Heart right ventricle (tissue), 16 donors: ENCODE measurements around the gene PTPRD. TPM values are rescaled to one million over a fixed set of nuclear protein-coding genes. Genes with fewer than 3 reads are reported as not detected.
A peak's percentile ranks its signal among the peaks of the same experiment; 100 is the strongest.

Experiments
- ATAC-seq, 8 donors: fragments of 200-7000 bp; cut with Tn5 transposase; one replicate each; pipeline ENCODE4 v1.9.1; 2020; ENCODE audit warnings: mild to moderate bottlenecking in 8 of 8, moderate library complexity in 8 of 8, moderate number of reproducible peaks in 1 of 8
- DNase-seq, 2 donors: peaks; one replicate each; pipeline ENCODE4 v3.0.0-alpha.2; 2020
- H3K27ac ChIP-seq, 10 donors: fragments of 200-600 bp; sonication (generic) in 2 of 10; one replicate each; pipeline versions ENCODE4 v1.5.0 to v1.8.0; 2020 to 2022; ENCODE audit warnings: mild to moderate bottlenecking in 3 of 10
- H3K27me3 ChIP-seq, 7 donors: fragments of 200-600 bp; one replicate each; pipeline ENCODE4 v1.8.0; 2021 to 2022; ENCODE audit warnings: mild to moderate bottlenecking in 2 of 7
- H3K36me3 ChIP-seq, 9 donors: fragments of 200-600 bp; sonication (generic) in 1 of 9; one replicate each; pipeline versions ENCODE4 v1.5.0 to v1.8.0; 2020 to 2022; ENCODE audit warnings: mild to moderate bottlenecking in 2 of 9
- H3K4me1 ChIP-seq, 9 donors: fragments of 200-600 bp; sonication (generic) in 1 of 9; one replicate each; pipeline versions ENCODE4 v1.5.0 to v1.8.0; 2020 to 2022; ENCODE audit warnings: mild to moderate bottlenecking in 4 of 9
- H3K4me3 ChIP-seq, 10 donors: fragments of 200-600 bp; sonication (generic) in 2 of 10; one replicate each; pipeline versions ENCODE4 v1.5.0 to v1.8.0; 2020 to 2022; ENCODE audit warnings: mild to moderate bottlenecking in 7 of 10, moderate library complexity in 2 of 10
- H3K9me3 ChIP-seq, 11 donors: fragments of 200-600 bp in 10 of 11; sonication (generic) in 2 of 11; one replicate each; pipeline versions ENCODE4 v1.5.0 to v1.8.0; 2013 to 2022; ENCODE audit warnings: mild to moderate bottlenecking in 2 of 11, control low read depth in 1 of 11, moderate library complexity in 1 of 11
- WGBS, 2 donors: extraction: QIAGEN DNeasy Blood & Tissue Kit; methylation state at CpG; one replicate each; pipeline ENCODE4 v1.1.7; 2013; ENCODE audit warnings: inconsistent platforms in 1 of 2; 5-methylcytosine and 5-hydroxymethylcytosine counted together
- intact Hi-C, 10 donors: fragments of 100-400 bp; cut with DNase I; formaldehyde crosslinking; loops; one replicate each; pipeline versions ENCODE4 v1.11.1 to v1.14.2; 2022
- polyA plus RNA-seq, 2 donors: library from polyadenylated mRNA; stranded (reverse); fragments of 200-250 nt; gene quantifications; one replicate each; pipeline ENCODE4 v1.2.3, GENCODE V29; 2013
- total RNA-seq, 10 donors: library from RNA; stranded (reverse); fragmentation: NEBNext Ultra II Directional in 3 of 10; extraction: Animal tissue kit (Norgen Biotek cat#: 25700) in 3 of 10; gene quantifications; one replicate each; pipeline versions ENCODE4 v1.2.1 to v1.2.4, GENCODE V29; 2021 to 2023
- TF ChIP-seq, protein P1 (sequence below), 9 donors: fragments of 200-600 bp; sonication (generic) in 2 of 9; IDR thresholded peaks; one replicate each; pipeline versions ENCODE4 v1.5.0 to v1.8.0; 2021 to 2022; ENCODE audit warnings: antibody characterized with exemption in 9 of 9, mild to moderate bottlenecking in 5 of 9, moderate library complexity in 1 of 9
- donor health status: Arrhythmogenic right ventricular cardiomyopathy.
- donor health status: ischemic (EF 13 %, LVEDD 7.1; RV severe dilation, severe dysfunction).
- donor health status: healthy with polysubstance abuse.
- donor health status: DM: no; HTN: yes; CAD: no.
- donor health status: DM: no; HTN: no; CAD: no.
- donor health status: ischemic (EF 25% LVEDD 6.9; RV normal size, moderate dysfunction).
- donor health status: ischemic (EF 25% LVEDD 5.7; RV mildly dilated, moderate dysfunction).
- donor health status: healthy.
- donor health status: DM: yes; HTN: yes; CAD: no.
- donor health status: Ischemic cardiomyopathy.
- donor health status: ischemic (EF 35%, LVEDD 5.7; RV mildly dilated, moderate dysfunction).
- donor health status: nonischemic (EF 11% LVEDD 7.7; RV severe dilation, severe dysfunction).
- donor health status: DM: yes; HTN: yes; CAD: no.
- donor health status: PGD.
- donor health status: ischemic (EF 29% LVEDD 5.4; RV normal size, mild dysfunction).
- donor health status: nonischemic (EF 23%, LVEDD 6.1; RV moderate dilation, normal function).

Gene PTPRD
- total and polyA plus RNA-seq, 12 donors, result 1.4 to 25.2 (median 13.0) TPM

DNA sequence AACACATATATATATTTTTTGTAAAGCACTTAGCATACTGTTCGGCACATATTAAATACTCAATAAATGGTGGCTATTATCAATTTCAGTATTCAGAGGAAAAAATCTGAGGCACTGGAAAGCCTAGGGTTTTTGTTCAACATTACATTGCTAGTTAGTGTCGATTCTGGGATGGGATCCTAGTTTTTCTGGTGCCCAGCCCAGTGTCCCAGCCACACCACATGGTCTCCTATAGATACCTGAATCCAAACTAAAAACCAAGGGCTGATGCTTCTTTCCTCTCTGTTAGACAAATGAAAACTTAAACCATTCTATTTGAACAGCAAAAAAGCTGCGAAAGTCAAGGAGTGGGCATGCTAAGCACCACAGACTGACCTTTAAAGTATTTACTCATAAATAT is 2002.5 kb downstream of the PTPRD start:
- H3K4me3 ChIP-seq, result no peak overlapping the region
- intact Hi-C loops, result loop anchor here in 3 of 10 donors (10.0 kb wide), 2 partner anchors 65 to 245 kb away; no protein-coding TSS in a partner anchor
- no peak overlapping the region for H3K27ac ChIP-seq
- ATAC-seq (no peak), DNase-seq (no peak)
- WGBS, 2 donors, result 65 to 73% methylated on average over 3 of the region's 3 CpGs
- peaks cover 0 to 21% (median 9%) of the 10 kb centered on the region in 9 donors for H3K4me1 ChIP-seq
- H3K27me3 ChIP-seq, result no peaks in the 10 kb centered on the region
- H3K36me3 ChIP-seq, result no peaks in the 10 kb centered on the region
- H3K9me3 ChIP-seq, result no peaks in the 10 kb centered on the region
- TF ChIP-seq, protein P1, sequence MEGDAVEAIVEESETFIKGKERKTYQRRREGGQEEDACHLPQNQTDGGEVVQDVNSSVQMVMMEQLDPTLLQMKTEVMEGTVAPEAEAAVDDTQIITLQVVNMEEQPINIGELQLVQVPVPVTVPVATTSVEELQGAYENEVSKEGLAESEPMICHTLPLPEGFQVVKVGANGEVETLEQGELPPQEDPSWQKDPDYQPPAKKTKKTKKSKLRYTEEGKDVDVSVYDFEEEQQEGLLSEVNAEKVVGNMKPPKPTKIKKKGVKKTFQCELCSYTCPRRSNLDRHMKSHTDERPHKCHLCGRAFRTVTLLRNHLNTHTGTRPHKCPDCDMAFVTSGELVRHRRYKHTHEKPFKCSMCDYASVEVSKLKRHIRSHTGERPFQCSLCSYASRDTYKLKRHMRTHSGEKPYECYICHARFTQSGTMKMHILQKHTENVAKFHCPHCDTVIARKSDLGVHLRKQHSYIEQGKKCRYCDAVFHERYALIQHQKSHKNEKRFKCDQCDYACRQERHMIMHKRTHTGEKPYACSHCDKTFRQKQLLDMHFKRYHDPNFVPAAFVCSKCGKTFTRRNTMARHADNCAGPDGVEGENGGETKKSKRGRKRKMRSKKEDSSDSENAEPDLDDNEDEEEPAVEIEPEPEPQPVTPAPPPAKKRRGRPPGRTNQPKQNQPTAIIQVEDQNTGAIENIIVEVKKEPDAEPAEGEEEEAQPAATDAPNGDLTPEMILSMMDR (IDR thresholded peaks at IDR 0.05), result no peak

DNA sequence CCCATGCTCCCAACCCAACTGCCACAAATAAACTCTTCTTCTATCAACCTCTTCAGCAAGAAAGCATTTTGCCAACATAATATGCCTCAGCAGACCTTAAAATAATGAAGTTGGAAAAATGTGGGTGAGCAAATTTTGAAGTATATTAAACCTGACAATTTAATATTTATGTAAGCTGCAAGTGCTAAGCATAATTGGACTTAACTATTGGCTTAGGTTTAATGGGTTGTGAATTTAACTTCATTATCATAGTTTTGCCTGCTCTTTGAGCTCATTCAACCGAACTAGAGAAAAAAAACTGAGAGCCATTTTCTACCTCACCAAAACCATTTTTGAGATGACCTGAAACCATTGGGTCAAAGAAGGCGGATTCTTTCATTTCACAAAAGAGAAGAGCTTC is 2007.7 kb downstream of the PTPRD start:
- Histone ChIP-seq H3K9me3 (no peaks in the 10 kb centered on the region), H3K36me3 (no peaks in the 10 kb centered on the region), H3K4me3 (no peak overlapping the region), H3K4me1 (peaks cover 0 to 8% (median 0%) of the 10 kb centered on the region in 9 donors), H3K27ac (no peak overlapping the region), H3K27me3 (no peaks in the 10 kb centered on the region)
- 73 to 89% methylated on average over 2 of the region's 2 CpGs for WGBS, 2 donors
- TF ChIP-seq, protein P1 (IDR thresholded peaks at IDR 0.05), result no peak
- ATAC-seq (no peak), DNase-seq (no peak)
- intact Hi-C loops, result no loop called here

DNA sequence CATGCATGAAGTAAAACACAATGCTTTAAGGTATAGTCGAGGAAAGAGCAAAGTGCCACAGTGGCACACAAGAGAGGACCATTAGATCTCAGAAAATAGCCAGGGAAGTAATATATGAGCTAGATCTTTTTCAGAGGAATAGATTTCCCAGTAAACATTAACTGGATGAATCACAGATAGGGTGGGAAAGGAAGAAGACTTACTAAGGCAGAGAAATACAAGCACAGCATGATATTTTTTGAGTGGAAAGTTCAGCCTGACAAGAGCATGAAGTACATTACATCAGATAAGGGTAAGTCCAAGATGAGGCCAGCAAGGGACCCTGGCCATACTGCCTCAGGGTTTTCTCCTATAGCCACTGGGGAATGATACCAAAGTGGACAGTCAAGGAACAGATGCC is 2008.6 kb downstream of the PTPRD start:
- ATAC-seq, result no peak
- H3K27ac ChIP-seq, result no peak overlapping the region
- intact Hi-C loops, result no loop called here
- no peaks in the 10 kb centered on the region for H3K9me3 ChIP-seq
- H3K27me3 ChIP-seq, result no peaks in the 10 kb centered on the region
- TF ChIP-seq, protein P1 (IDR thresholded peaks at IDR 0.05), result no peak
- DNase-seq, result no peak
- H3K4me3 ChIP-seq, result no peak overlapping the region
- peaks cover 0 to 8% (median 0%) of the 10 kb centered on the region in 9 donors for H3K4me1 ChIP-seq
- no peaks in the 10 kb centered on the region for H3K36me3 ChIP-seq
- 76 to 84% methylated on average over 1 of the region's 1 CpG for WGBS, 2 donors

DNA sequence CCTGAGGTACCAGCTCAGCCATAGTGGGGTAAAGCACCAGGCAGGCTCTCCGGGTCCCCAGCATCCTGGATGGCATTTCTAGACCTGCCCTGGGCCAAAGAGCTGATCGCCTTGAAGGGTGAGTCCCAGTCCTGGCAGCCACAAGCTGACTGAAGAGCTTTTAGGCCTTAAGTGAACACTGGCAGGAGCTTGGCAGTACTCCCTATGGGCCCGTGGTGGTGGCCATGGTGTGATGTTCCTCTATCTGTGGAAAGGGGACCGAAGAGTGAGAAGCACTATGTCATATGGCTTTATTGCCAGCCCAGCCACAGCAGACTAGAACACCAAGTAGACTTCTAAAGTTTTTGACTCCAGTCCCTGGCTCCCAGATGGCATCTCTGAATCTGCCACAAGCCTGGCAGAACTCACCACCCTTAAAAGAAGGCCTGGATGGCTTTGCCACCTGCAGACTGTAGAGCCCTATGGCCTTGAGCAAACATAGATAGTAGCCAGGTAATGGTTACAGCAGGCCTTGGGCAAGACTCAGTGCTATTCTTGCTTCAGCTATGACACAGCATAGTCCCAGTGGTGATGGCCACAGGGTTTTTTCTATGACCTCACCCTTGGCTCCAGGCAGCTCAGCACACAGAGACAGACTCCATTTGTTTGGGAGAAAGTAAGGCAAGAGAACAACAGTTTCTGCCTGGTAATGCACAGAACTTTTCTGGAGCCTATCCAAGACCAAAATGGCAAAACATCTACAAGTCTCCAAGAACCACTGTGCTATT is 2011.7 kb downstream of the PTPRD start:
- Histone ChIP-seq H3K27me3 (no peaks in the 10 kb centered on the region), H3K36me3 (no peaks in the 10 kb centered on the region), H3K27ac (no peak overlapping the region), H3K9me3 (no peaks in the 10 kb centered on the region), H3K4me3 (no peak overlapping the region), H3K4me1 (peaks cover 0 to 8% (median 0%) of the 10 kb centered on the region in 9 donors)
- DNase-seq, result no peak
- whole genome bisulfite sequencing, 2 donors, result 74 to 87% methylated on average over 4 of the region's 4 CpGs
- TF ChIP-seq, protein P1 (IDR thresholded peaks at IDR 0.05), result no peak
- peak in 6 of 8 donors; percentile 49 to 79 (median 70) for ATAC-seq
- intact Hi-C loops, result no loop called here
